ENCODE results near the gene TNFSF11.

Gene TNFSF11

DNA sequence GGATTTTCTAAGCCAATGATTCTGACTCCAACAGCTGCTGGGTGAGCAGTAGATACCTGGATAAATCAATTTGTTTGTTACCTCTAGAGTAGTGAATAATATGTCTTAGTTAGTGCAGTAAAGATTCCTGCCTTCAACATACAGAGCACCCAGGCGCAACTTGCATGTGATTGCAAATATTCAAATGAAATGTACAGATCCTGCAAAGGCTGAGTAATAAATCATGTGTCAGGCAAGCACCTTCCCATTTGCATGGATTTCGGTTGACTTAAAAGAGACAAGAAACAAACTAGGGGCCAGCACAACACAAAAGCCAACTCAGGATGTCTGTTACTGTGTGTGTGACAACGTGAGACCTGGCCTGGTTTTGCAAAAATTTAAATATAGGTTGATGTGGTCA is 79.7 kb downstream of the TNFSF11 start:
- DNase-seq (ENCODE audit: low read depth in 2 of 2) = no peak

DNA sequence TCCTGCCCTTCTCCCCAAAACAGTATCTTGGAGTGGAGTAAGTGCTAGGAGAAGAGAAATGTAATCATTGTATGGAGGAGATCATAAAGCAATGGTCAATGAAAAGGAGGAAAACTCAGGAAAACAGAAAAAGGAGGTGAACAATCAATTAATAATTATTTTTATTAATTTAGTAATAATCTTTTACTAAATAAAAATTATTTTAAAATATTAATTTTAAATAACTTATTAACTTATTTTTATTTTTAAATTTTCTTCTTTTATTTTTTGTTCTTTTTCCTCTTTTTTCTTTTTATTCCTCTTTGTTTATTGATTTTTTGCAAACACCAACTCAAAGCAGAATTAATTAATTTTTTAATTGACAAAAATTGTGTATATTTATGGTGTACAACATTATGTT is 80.3 kb downstream of the TNFSF11 start:
- no peak for DNase-seq (ENCODE audit: low read depth in 2 of 2)

DNA sequence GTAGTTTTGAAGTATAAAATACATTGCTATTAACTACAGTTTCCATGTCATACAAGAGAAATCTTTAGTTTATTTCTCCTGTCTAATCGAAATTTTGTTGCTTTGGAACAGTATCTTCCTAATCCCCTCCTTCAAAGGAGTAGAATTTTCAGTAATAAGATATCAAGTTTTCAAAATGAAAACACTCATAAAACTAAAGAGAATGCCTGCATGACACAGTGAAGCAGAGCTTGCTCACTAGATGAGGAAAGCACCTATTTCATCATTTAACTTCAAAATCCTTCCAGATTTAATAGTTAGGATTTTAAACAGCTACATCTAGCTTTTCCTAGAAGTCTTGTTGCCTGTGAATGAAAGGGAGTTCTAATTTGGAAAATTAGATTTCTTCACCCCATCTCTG is 80.8 kb downstream of the TNFSF11 start:
- DNase-seq (ENCODE audit: low read depth in 2 of 2) = no peak

DNA sequence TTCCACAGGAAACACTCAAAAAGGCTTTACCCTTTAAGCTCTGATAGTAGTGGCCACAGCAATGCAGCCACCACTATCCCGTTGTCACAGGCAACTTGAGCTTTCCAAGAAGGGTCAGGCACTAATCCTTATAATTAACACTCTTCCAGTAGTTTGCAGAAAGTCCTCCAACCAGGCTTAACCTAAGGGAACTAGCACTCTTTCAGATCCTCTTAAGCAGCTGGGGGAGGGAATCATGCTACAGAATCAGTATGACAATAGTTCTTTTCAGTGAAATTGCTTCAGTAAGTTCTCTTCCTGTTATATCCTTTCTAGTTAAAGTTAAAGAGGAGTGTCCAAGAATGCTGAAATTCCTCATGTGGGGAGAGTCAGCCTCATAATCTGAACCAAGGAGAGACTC is 82.2 kb downstream of the TNFSF11 start:
- DNase-seq (ENCODE audit: low read depth in 2 of 2) = no peak

DNA sequence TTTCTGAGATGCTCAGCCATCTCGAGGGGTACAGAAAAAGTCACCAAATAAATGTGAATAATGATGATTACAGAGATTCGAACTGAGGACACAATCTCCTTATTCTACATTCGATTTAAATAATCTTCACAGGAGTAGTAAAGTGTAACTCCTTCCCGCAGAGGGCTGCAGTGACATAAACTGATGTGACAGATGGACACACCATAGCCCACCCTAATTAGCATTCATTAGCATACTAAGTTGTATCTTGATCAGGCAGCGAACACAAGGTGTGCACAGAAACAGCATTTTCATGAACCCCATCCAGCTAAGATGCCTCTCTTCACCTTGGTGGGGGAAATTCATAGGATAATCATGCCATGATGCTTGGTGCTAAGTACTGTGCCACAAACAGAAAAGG is 83.0 kb downstream of the TNFSF11 start:
- no peak for DNase-seq (ENCODE audit: low read depth in 2 of 2)
